ENCODE results near the gene CLDN34. TPM values are rescaled to one million over a fixed set of nuclear protein-coding genes. Genes with fewer than 3 reads are reported as not detected.
A peak's percentile ranks its signal among the peaks of the same experiment; 100 is the strongest.

CLDN34 gene
- total and polyA plus RNA-seq, 2 of the 13 experiments (the other 11 are each of a cell fraction or from before 2014, with no cell fraction given) = not detected

- no peak for TF ChIP-seq PBX3 (CRISPR knock-in tag; IDR thresholded peaks at IDR 0.05; ENCODE audit: borderline replicate concordance)
- peak; percentile 67 for TF ChIP-seq ARID5B (CRISPR knock-in tag; IDR thresholded peaks at IDR 0.05)
- TF ChIP-seq ZNF792 (CRISPR knock-in tag; IDR thresholded peaks at IDR 0.05) = no peak
- TF ChIP-seq, protein P1, sequence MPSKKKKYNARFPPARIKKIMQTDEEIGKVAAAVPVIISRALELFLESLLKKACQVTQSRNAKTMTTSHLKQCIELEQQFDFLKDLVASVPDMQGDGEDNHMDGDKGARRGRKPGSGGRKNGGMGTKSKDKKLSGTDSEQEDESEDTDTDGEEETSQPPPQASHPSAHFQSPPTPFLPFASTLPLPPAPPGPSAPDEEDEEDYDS (CRISPR knock-in tag; IDR thresholded peaks at IDR 0.05) = no peak
- TF ChIP-seq KDM4B (CRISPR knock-in tag; IDR thresholded peaks at IDR 0.05) = no peak
- TF ChIP-seq ZNF800 (CRISPR knock-in tag; IDR thresholded peaks at IDR 0.05) = no peak
- TF ChIP-seq, protein P2, sequence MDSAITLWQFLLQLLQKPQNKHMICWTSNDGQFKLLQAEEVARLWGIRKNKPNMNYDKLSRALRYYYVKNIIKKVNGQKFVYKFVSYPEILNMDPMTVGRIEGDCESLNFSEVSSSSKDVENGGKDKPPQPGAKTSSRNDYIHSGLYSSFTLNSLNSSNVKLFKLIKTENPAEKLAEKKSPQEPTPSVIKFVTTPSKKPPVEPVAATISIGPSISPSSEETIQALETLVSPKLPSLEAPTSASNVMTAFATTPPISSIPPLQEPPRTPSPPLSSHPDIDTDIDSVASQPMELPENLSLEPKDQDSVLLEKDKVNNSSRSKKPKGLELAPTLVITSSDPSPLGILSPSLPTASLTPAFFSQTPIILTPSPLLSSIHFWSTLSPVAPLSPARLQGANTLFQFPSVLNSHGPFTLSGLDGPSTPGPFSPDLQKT (CRISPR knock-in tag; IDR thresholded peaks at IDR 0.05; ENCODE audit: borderline replicate concordance) = no peak
- no peak for TF ChIP-seq NONO (IDR thresholded peaks at IDR 0.05)
- no peak for TF ChIP-seq NONO (CRISPR knock-in tag; conservative IDR thresholded peaks at IDR 0.05)
- no peak for TF ChIP-seq KAT7 (CRISPR knock-in tag; IDR thresholded peaks at IDR 0.05; ENCODE audit: borderline replicate concordance)
- TF ChIP-seq ZFP37 (CRISPR knock-in tag; IDR thresholded peaks at IDR 0.05; ENCODE audit: borderline replicate concordance) = no peak
- TF ChIP-seq, protein P3, sequence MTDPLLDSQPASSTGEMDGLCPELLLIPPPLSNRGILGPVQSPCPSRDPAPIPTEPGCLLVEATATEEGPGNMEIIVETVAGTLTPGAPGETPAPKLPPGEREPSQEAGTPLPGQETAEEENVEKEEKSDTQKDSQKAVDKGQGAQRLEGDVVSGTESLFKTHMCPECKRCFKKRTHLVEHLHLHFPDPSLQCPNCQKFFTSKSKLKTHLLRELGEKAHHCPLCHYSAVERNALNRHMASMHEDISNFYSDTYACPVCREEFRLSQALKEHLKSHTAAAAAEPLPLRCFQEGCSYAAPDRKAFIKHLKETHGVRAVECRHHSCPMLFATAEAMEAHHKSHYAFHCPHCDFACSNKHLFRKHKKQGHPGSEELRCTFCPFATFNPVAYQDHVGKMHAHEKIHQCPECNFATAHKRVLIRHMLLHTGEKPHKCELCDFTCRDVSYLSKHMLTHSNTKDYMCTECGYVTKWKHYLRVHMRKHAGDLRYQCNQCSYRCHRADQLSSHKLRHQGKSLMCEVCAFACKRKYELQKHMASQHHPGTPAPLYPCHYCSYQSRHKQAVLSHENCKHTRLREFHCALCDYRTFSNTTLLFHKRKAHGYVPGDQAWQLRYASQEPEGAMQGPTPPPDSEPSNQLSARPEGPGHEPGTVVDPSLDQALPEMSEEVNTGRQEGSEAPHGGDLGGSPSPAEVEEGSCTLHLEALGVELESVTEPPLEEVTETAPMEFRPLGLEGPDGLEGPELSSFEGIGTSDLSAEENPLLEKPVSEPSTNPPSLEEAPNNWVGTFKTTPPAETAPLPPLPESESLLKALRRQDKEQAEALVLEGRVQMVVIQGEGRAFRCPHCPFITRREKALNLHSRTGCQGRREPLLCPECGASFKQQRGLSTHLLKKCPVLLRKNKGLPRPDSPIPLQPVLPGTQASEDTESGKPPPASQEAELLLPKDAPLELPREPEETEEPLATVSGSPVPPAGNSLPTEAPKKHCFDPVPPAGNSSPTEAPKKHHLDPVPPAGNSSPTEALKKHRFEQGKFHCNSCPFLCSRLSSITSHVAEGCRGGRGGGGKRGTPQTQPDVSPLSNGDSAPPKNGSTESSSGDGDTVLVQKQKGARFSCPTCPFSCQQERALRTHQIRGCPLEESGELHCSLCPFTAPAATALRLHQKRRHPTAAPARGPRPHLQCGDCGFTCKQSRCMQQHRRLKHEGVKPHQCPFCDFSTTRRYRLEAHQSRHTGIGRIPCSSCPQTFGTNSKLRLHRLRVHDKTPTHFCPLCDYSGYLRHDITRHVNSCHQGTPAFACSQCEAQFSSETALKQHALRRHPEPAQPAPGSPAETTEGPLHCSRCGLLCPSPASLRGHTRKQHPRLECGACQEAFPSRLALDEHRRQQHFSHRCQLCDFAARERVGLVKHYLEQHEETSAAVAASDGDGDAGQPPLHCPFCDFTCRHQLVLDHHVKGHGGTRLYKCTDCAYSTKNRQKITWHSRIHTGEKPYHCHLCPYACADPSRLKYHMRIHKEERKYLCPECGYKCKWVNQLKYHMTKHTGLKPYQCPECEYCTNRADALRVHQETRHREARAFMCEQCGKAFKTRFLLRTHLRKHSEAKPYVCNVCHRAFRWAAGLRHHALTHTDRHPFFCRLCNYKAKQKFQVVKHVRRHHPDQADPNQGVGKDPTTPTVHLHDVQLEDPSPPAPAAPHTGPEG (CRISPR knock-in tag; IDR thresholded peaks at IDR 0.05) = no peak
- TF ChIP-seq HDAC2 (CRISPR knock-in tag; IDR thresholded peaks at IDR 0.05) = no peak
- no peak for TF ChIP-seq MLX (CRISPR knock-in tag; IDR thresholded peaks at IDR 0.05)
- TF ChIP-seq CREM (IDR thresholded peaks at IDR 0.05) = peak; percentile 18; the same call in 1 of the 2 replicates
- TF ChIP-seq CREM (CRISPR knock-in tag; IDR thresholded peaks at IDR 0.05) = no peak
These were observed 10.5 kb downstream of the CLDN34 start (continued) for GRCh38 chrX:9977635-9978034.
